Thyroid gland (tissue), 4 donors: ENCODE data around the gene VWCE. TPM values are rescaled to one million over a fixed set of nuclear protein-coding genes. Genes with fewer than 3 reads are reported as not detected.

ENCODE experiments used
- DNase-seq, 2 donors: peaks; one replicate each; pipeline ENCODE4 v3.0.0-alpha.2; 2019
- H3K27ac ChIP-seq, 3 donors: fragments of 200-600 bp; sonication (generic); 1 replicate in 2 of 3; 2 replicates in 1 of 3; pipeline ENCODE4 v1.5.1; 2016 to 2019; ENCODE audit warnings: mild to moderate bottlenecking in 1 of 3, moderate library complexity in 1 of 3
- H3K27me3 ChIP-seq: fragments of 200-600 bp; sonication (generic); one replicate; pipeline ENCODE4 v1.5.1; 2019
- H3K36me3 ChIP-seq, 2 donors: fragments of 200-600 bp; sonication (generic); one replicate each; pipeline ENCODE4 v1.5.1; 2016 to 2019
- H3K4me1 ChIP-seq, 2 donors: fragments of 200-600 bp; sonication (generic); one replicate each; pipeline ENCODE4 v1.5.1; 2017 to 2019
- H3K4me3 ChIP-seq, 3 donors: fragments of 200-600 bp; sonication (generic); replicated peaks in 1 of 3; 1 replicate in 2 of 3; 2 replicates in 1 of 3; pipeline ENCODE4 v1.5.1; 2016; ENCODE audit warnings: mild to moderate bottlenecking in 1 of 3
- H3K9me3 ChIP-seq: fragments of 200-600 bp; sonication (generic); one replicate; pipeline ENCODE4 v1.5.1; 2017
- POLR2A ChIP-seq, 2 donors: fragments of 450-650 bp; IDR thresholded peaks; one replicate each; pipeline ENCODE4 v1.6.1; 2017; ENCODE audit warnings: antibody characterized with exemption in 2 of 2, mild to moderate bottlenecking in 2 of 2, moderate library complexity in 1 of 2
- WGBS, 2 donors: methylation state at CpG; one replicate each; pipeline ENCODE4 v1.1.5; 2017; 5-methylcytosine and 5-hydroxymethylcytosine counted together
- intact Hi-C: fragments of 100-400 bp; cut with DNase I; formaldehyde crosslinking; loops from one replicate; pipeline ENCODE4 v1.15.1; 2023
- total RNA-seq, 4 donors: library from RNA; depleted of rRNA; stranded (reverse); fragments of >200 nt; gene quantifications; one replicate each; pipeline ENCODE4 v1.2.3, GENCODE V29; 2016
- TF ChIP-seq, protein P1 (sequence below), 6 experiments: fragments of 200-600 bp in 3 of 6; fragments of 450-650 bp in 3 of 6; sonication (generic) in 3 of 6; IDR thresholded peaks; one replicate each; pipeline ENCODE4 v1.5.1; 2016 to 2019; ENCODE audit warnings: antibody characterized with exemption in 6 of 6, mild to moderate bottlenecking in 2 of 6, inconsistent platforms in 1 of 6, moderate library complexity in 1 of 6

Gene VWCE
- total RNA-seq, 4 donors from 2014 or later, result 0.54 to 2.5 (median 1.0) TPM

DNA sequence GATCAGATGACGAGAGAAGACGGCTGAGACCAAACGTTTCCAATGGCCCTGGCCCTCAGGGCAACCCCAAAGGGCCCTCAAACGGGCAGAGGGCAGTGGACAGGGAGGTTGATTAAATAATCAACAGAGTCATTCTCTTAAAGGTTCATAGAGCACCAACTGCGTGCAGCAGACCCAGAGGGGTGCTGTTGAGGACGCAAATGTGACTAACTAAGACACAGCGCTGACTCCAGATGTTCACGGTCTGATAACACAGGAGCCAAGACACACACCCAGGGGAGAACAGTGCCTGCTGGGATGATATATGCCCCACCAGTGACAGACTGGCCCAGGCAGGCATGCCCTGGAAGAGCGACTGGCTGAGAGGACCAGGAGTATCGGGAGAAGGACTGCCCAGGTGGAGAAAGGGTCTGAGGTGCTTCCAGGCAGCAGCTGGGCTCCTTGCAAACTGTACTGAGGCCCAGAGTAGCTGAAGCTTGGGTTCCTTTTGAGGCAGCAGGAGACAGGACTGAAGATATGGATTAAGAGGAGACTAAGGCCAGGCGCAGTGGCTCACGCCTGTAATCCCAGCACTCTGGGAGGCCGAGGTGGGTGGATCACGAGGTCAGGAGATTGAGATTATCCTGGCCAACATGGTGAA is 7.7 kb downstream of the VWCE start:
- intact Hi-C loops, result no loop called here
- Histone ChIP-seq H3K4me3 (no peak overlapping the region), H3K36me3 (no peaks in the 10 kb centered on the region), H3K9me3 (no peaks in the 10 kb centered on the region), H3K27ac (no peak overlapping the region), H3K4me1 (no peaks in the 10 kb centered on the region), H3K27me3 (no peaks in the 10 kb centered on the region)
- TF ChIP-seq, protein P1, sequence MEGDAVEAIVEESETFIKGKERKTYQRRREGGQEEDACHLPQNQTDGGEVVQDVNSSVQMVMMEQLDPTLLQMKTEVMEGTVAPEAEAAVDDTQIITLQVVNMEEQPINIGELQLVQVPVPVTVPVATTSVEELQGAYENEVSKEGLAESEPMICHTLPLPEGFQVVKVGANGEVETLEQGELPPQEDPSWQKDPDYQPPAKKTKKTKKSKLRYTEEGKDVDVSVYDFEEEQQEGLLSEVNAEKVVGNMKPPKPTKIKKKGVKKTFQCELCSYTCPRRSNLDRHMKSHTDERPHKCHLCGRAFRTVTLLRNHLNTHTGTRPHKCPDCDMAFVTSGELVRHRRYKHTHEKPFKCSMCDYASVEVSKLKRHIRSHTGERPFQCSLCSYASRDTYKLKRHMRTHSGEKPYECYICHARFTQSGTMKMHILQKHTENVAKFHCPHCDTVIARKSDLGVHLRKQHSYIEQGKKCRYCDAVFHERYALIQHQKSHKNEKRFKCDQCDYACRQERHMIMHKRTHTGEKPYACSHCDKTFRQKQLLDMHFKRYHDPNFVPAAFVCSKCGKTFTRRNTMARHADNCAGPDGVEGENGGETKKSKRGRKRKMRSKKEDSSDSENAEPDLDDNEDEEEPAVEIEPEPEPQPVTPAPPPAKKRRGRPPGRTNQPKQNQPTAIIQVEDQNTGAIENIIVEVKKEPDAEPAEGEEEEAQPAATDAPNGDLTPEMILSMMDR (IDR thresholded peaks at IDR 0.05), result no peak
- TF ChIP-seq POLR2A (IDR thresholded peaks at IDR 0.05), result no peak
- no peak for DNase-seq
- WGBS, 2 donors, result 86 to 89% methylated on average over 14 of the region's 14 CpGs

DNA sequence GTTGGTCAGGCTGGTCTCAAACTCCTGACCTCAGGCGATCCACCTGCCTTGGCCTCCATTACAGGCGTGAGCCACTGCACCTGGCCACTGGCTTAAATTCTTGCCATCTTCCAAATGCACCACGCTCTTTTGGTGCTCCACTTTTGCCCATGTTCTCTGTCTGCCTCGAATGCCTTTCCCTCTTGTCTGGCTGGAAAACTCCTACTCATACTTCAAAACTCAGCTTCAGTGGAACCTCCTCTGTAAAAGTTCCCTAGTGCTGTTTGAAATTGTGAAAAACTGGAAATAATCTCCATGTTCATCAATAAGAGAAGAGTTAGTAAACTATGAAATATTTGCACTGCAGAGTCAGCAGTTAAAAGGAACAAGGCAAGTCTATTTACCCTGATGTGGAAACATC is 11.5 kb downstream of the VWCE start:
- H3K27ac ChIP-seq, result no peak overlapping the region
- H3K27me3 ChIP-seq, result no peaks in the 10 kb centered on the region
- H3K9me3 ChIP-seq, result no peaks in the 10 kb centered on the region
- H3K4me3 ChIP-seq, result no peak overlapping the region
- no peaks in the 10 kb centered on the region for H3K36me3 ChIP-seq
- DNase-seq, result no peak
- peaks cover 0 to 4% of the 10 kb centered on the region in 2 donors for H3K4me1 ChIP-seq
- intact Hi-C loops, result no loop called here
- 96% methylated on average over 4 of the region's 4 CpGs for WGBS, 2 donors
- TF ChIP-seq POLR2A (IDR thresholded peaks at IDR 0.05), result no peak
- TF ChIP-seq, protein P1 (IDR thresholded peaks at IDR 0.05), result no peak

DNA sequence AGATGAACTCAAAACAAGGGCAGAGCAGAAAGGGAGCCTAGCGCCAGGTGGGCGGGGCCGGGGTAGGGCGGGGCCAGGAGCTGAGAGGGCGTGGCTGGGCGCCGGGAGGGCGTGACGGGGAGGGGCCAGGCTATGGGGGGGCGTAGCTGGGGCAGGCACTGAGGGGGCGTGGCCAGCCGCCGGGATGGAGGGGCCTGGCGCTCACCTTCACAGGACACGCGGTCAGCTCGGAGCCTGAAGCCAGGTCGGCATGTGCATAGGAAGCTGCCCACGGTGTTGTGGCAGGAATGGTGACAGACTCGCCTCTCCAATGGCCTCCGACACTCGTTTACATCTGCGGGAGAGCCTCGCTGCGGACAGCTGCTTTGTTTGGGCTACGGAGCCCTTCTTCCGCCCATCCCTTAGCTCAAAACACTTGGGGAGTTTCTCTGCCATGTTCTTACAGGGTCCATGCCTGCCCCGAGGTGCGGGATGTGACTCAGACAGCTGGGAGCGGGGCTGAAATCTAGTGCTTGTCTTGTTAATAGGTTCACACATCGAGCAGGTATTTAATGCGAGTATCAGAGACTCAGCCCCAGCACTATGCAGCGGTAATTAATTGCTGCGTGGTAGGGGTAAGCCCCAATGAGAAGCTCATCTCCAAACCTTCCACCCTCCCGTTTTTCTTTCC is 13.4 kb downstream of the VWCE start:
- H3K9me3 ChIP-seq, result no peaks in the 10 kb centered on the region
- DNase-seq, result peak; percentile 10 to 29
- H3K4me1 ChIP-seq, result peaks cover 0 to 4% of the 10 kb centered on the region in 2 donors
- H3K36me3 ChIP-seq, result no peaks in the 10 kb centered on the region
- intact Hi-C loops, result no loop called here
- no peak for TF ChIP-seq POLR2A (IDR thresholded peaks at IDR 0.05)
- TF ChIP-seq, protein P1 (IDR thresholded peaks at IDR 0.05), result no peak
- H3K4me3 ChIP-seq, result no peak overlapping the region
- H3K27ac ChIP-seq, result no peak overlapping the region
- no peaks in the 10 kb centered on the region for H3K27me3 ChIP-seq
- 46 to 54% methylated on average over 32 of the region's 35 CpGs for WGBS, 2 donors

DNA sequence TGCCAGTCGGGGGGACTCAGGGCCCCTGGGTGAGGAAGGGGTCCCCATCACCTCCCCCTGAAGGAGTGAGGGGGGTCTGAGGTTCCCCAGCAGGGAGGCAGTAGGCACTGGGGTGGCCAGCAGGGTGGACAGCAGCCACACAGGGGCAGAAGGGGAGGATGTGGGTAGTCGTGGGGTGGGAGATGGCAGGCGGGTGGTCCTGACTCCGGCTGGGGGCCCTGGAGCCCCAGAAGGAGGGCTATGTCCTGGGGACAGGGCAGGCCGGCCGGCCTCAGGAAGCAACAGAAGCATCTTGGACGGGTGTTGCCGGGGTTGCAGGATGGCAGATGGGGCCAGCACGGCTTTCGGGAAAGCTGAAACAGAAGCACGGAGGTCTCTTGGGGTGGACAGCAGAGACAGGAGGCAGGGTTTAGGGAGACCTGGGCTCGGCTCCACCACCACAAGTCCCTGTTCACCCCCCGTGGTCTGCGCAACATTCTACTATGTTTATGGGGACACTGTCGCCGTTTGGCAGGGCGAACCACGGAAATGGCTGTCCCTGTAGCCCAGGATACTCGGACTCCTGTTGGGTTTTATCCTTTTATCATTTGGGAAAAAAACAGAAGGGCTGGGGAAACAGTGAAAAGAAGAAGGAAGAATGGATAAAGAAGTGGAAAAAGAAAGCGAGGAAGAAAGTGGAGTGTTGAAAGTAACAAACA is 14.1 kb downstream of the VWCE start:
- no peak overlapping the region for H3K27ac ChIP-seq
- no peaks in the 10 kb centered on the region for H3K9me3 ChIP-seq
- WGBS, 2 donors, result 91 to 92% methylated on average over 18 to 20 of the region's 20 CpGs

More for the DNA sequence above, 14.1 kb downstream of the VWCE start:
- DNase-seq, result no peak
- intact Hi-C loops, result no loop called here
- Histone ChIP-seq H3K4me1 (peaks cover 2 to 10% of the 10 kb centered on the region in 2 donors), H3K4me3 (no peak overlapping the region), H3K27me3 (no peaks in the 10 kb centered on the region), H3K36me3 (no peaks in the 10 kb centered on the region)
- TF ChIP-seq POLR2A (IDR thresholded peaks at IDR 0.05), result no peak
- TF ChIP-seq, protein P1 (IDR thresholded peaks at IDR 0.05), result no peak
